ENCODE results near the gene RCVRN.

Gene RCVRN

GRCh38 chr17:9850151-9850550, 54.9 kb downstream of the RCVRN start:
- no peak for DNase-seq (ENCODE audit: low read depth in 2 of 2)

All from stimulated activated CD8-positive, alpha-beta memory T cell treated with anti-CD3 and anti-CD28 coated beads, Interleukin-2, amount 100 ng/mL, for 1 hour (primary cell).